Measurements from ENCODE around the gene ATMIN.

GRCh38 chr16:81060576-81061306 is 25.1 kb downstream of the ATMIN start:
- TF ChIP-seq CTCF (IDR thresholded peaks at IDR 0.05; ENCODE audit: low read depth, low read length) (no peak), EZH2phosphoT487 (IDR thresholded peaks at IDR 0.05; ENCODE audit: low read depth) (no peak)

All from OCI-LY3 (cell line).